ENCODE data around the gene JARID2.

JARID2 gene

GRCh38 chr6:15413466-15414234 lies 167.8 kb downstream of the JARID2 start (continued):
- TF ChIP-seq ZNF426 (tag by site-specific recombination; IDR thresholded peaks at IDR 0.05): no peak
- TF ChIP-seq ZNF518A (tag by site-specific recombination; conservative IDR thresholded peaks at IDR 0.05; ENCODE audit: low read depth): no peak; the same call in 1 of the 2 replicates
- TF ChIP-seq ZNF121 (tag by site-specific recombination; IDR thresholded peaks at IDR 0.05): no peak
- no peak for TF ChIP-seq ZNF169 (tag by site-specific recombination; IDR thresholded peaks at IDR 0.05)
- TF ChIP-seq SCRT2 (tag by site-specific recombination; IDR thresholded peaks at IDR 0.05): 0 out of 2 replicates have a peak, but pooled peaks have one; percentile 34
- peak; percentile 86; the same call in 1 of the 2 replicates for TF ChIP-seq ZNF792 (tag by site-specific recombination; IDR thresholded peaks at IDR 0.05)
- TF ChIP-seq, protein P1, sequence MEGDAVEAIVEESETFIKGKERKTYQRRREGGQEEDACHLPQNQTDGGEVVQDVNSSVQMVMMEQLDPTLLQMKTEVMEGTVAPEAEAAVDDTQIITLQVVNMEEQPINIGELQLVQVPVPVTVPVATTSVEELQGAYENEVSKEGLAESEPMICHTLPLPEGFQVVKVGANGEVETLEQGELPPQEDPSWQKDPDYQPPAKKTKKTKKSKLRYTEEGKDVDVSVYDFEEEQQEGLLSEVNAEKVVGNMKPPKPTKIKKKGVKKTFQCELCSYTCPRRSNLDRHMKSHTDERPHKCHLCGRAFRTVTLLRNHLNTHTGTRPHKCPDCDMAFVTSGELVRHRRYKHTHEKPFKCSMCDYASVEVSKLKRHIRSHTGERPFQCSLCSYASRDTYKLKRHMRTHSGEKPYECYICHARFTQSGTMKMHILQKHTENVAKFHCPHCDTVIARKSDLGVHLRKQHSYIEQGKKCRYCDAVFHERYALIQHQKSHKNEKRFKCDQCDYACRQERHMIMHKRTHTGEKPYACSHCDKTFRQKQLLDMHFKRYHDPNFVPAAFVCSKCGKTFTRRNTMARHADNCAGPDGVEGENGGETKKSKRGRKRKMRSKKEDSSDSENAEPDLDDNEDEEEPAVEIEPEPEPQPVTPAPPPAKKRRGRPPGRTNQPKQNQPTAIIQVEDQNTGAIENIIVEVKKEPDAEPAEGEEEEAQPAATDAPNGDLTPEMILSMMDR (tag by site-specific recombination; IDR thresholded peaks at IDR 0.05): no peak
- peak; percentile 85 for TF ChIP-seq SP7 (tag by site-specific recombination; IDR thresholded peaks at IDR 0.05)
- no peak for TF ChIP-seq ZNF423 (tag by site-specific recombination; IDR thresholded peaks at IDR 0.05)
- TF ChIP-seq ZNF624 (tag by site-specific recombination; IDR thresholded peaks at IDR 0.05): no peak
- no peak for TF ChIP-seq ZNF302 (tag by site-specific recombination; IDR thresholded peaks at IDR 0.05; ENCODE audit: low read depth)
- no peak for TF ChIP-seq ZNF837 (tag by site-specific recombination; IDR thresholded peaks at IDR 0.05)
- TF ChIP-seq ZNF626 (tag by site-specific recombination; IDR thresholded peaks at IDR 0.05): no peak
- TF ChIP-seq ZNF660 (tag by site-specific recombination; IDR thresholded peaks at IDR 0.05): peak; percentile 77; the same call in 1 of the 2 replicates
- no peak for TF ChIP-seq ZNF223 (tag by site-specific recombination; IDR thresholded peaks at IDR 0.05)
- peak; percentile 46 for TF ChIP-seq PRDM10 (tag by site-specific recombination; IDR thresholded peaks at IDR 0.05)
- no peak for TF ChIP-seq ZNF76 (tag by site-specific recombination; IDR thresholded peaks at IDR 0.05; ENCODE audit: borderline replicate concordance, low read depth)
- TF ChIP-seq ZNF629 (tag by site-specific recombination; IDR thresholded peaks at IDR 0.05): peak; percentile 93
- TF ChIP-seq ZNF140 (tag by site-specific recombination; IDR thresholded peaks at IDR 0.05): no peak
- no peak for TF ChIP-seq BCL11A (tag by site-specific recombination; IDR thresholded peaks at IDR 0.05; ENCODE audit: low read depth)
- peak; percentile 32; the same call in 1 of the 2 replicates for TF ChIP-seq ZXDB (tag by site-specific recombination; IDR thresholded peaks at IDR 0.05)
- no peak for TF ChIP-seq ZNF707 (tag by site-specific recombination; IDR thresholded peaks at IDR 0.05)
- no peak for TF ChIP-seq ZNF585B (tag by site-specific recombination; IDR thresholded peaks at IDR 0.05)
- TF ChIP-seq ZNF530 (tag by site-specific recombination; IDR thresholded peaks at IDR 0.05; ENCODE audit: low read depth): no peak
- TF ChIP-seq ZNF501 (tag by site-specific recombination; IDR thresholded peaks at IDR 0.05): no peak
- TF ChIP-seq ZNF600 (tag by site-specific recombination; IDR thresholded peaks at IDR 0.05): peak; percentile 75; the same call in 1 of the 2 replicates
- no peak for TF ChIP-seq ZNF37A (tag by site-specific recombination; IDR thresholded peaks at IDR 0.05)
- peak; percentile 16; the same call in 1 of the 2 replicates for TF ChIP-seq ZNF391 (tag by site-specific recombination; IDR thresholded peaks at IDR 0.05; ENCODE audit: borderline replicate concordance, low read depth)
- TF ChIP-seq GLI2 (tag by site-specific recombination; IDR thresholded peaks at IDR 0.05; ENCODE audit: borderline replicate concordance, low read depth): no peak
- peak; percentile 44; the same call in 1 of the 2 replicates for TF ChIP-seq ZNF558 (tag by site-specific recombination; IDR thresholded peaks at IDR 0.05)
- TF ChIP-seq ZEB2 (tag by site-specific recombination; IDR thresholded peaks at IDR 0.05): peak; percentile 88
